Progenitor cell of endocrine pancreas (in vitro differentiated cells): ENCODE data around the gene RXRA. TPM values are rescaled to one million over a fixed set of nuclear protein-coding genes. Genes with fewer than 3 reads are reported as not detected.

Source experiments
- DNase-seq: peaks from one replicate; pipeline ENCODE4 v3.0.0; 2021; ENCODE audit warnings: low spot score; ENCODE audit not compliant: unreplicated experiment
- H3K27ac Mint-ChIP-seq: 2 replicates; pipeline ENCODE4 v1.8.0; 2021; ENCODE audit warnings: mild to moderate bottlenecking, moderate library complexity, mixed read lengths
- H3K27me3 Mint-ChIP-seq: 2 replicates; pipeline ENCODE4 v1.8.0; 2021; ENCODE audit warnings: mixed read lengths
- H3K36me3 Mint-ChIP-seq: 2 replicates; pipeline ENCODE4 v1.8.0; 2022; ENCODE audit warnings: mixed read lengths; ENCODE audit not compliant: insufficient read depth
- H3K4me1 Mint-ChIP-seq: 2 replicates; pipeline ENCODE4 v1.8.0; 2021; ENCODE audit warnings: low read depth, mixed read lengths
- H3K4me3 Mint-ChIP-seq: 2 replicates; pipeline ENCODE4 v1.8.0; 2021; ENCODE audit warnings: low read depth, mild to moderate bottlenecking, moderate library complexity, mixed read lengths
- H3K9me3 Mint-ChIP-seq: 2 replicates; pipeline ENCODE4 v1.8.0; 2021; ENCODE audit warnings: low read depth, mixed read lengths
- CTCF ChIP-seq: fragments of 200-600 bp; sonication (generic); IDR thresholded peaks from one replicate; pipeline ENCODE4 v1.5.0; 2021; ENCODE audit warnings: antibody characterized with exemption, mild to moderate bottlenecking; ENCODE audit not compliant: unreplicated experiment
- long read RNA-seq: library from polyadenylated mRNA; unstranded; transcript quantifications from one replicate; pipeline ENCODE4 v2.0.0, GENCODE V29; 2020
- total RNA-seq: library from RNA; stranded (reverse); gene quantifications from 2 replicates; pipeline ENCODE4 v1.2.1, GENCODE V29; 2021

Gene RXRA
- total RNA-seq: 58.4 and 64.8 TPM in 2 replicates
- long read RNA-seq, partial matches to known transcripts: 0 of 3 reads
- long read RNA-seq, other reads (novel, unspliced or antisense): 3 of 3 reads

DNA sequence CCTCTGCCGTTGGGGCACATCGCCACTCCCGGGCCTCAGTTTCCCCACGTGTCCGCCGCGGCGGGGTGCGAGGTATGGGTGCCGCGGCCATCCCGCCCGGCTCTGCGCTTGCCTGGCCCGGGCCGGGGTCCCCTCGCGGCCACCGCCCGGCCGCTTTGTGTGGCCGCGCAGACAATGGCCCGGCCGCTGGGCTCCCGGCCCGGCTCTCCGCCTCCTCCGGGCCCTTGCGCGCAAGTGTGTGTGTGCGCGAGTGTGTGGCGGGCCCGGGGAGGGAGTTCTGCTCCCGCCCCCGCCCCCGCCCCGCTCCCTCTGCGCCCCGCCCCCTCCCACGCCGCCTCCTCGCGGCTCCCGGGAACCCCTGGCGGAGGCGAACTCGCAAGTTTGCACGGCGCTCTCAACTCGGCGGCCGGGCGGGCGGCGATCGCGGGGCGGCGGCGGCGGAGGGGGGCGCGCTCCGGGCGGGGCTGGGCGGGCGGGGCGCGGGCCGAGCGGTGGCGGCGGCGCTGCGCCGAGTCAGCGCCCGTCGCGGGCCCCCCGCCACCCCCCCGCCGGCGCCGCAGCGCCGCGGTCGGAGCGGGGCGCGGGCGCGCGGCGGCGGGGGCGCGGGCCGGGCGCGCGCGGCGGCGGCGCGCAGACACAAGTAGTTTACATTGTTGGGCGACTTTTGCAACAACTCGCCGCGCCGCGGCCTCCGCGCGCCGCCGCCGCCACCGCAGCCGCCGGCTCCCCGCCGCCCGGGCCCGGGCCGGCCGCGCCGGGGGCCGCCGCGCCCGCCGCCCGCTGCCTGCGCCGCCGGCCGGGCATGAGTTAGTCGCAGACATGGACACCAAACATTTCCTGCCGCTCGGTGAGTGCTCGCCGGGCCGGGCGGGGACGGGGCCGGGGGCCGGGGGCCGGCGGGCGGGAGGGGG is at the start of gene RXRA:
Gene RXRA, plus strand, starts transcription at position 643 of the 911 bp plus-strand sequence. Its CDS starts 177 bp downstream, at position 820.
- no peaks in the 10 kb centered on the region for H3K9me3 Mint-ChIP-seq
- no peaks in the 10 kb centered on the region for H3K36me3 Mint-ChIP-seq
- H3K4me3 Mint-ChIP-seq: peak within 1 kb of the TSS; percentile 77
- peak within 1 kb of the TSS; percentile 93 for H3K27ac Mint-ChIP-seq
- H3K4me1 Mint-ChIP-seq: peaks cover 41% of the 10 kb centered on the region
- peak; percentile 82 for DNase-seq
- H3K27me3 Mint-ChIP-seq: peaks cover 11% of the 10 kb centered on the region
- peak; percentile 33 for TF ChIP-seq CTCF

- no peaks in the 10 kb centered on the region for H3K9me3 Mint-ChIP-seq
- no peak for DNase-seq
- H3K36me3 Mint-ChIP-seq: no peaks in the 10 kb centered on the region
- no peak for TF ChIP-seq CTCF
- H3K27ac Mint-ChIP-seq: no peak overlapping the region
- peaks cover 22% of the 10 kb centered on the region for H3K27me3 Mint-ChIP-seq
- no peak overlapping the region for H3K4me3 Mint-ChIP-seq
- H3K4me1 Mint-ChIP-seq: peaks cover 4% of the 10 kb centered on the region
Measured at GRCh38 chr9:134278286-134278685, 48.0 kb upstream of the RXRA start.

- peaks cover 18% of the 10 kb centered on the region for H3K27me3 Mint-ChIP-seq
- no peak for TF ChIP-seq CTCF
- peaks cover 4% of the 10 kb centered on the region for H3K4me1 Mint-ChIP-seq
- H3K36me3 Mint-ChIP-seq: no peaks in the 10 kb centered on the region
- H3K27ac Mint-ChIP-seq: no peak overlapping the region
- DNase-seq: no peak
- H3K4me3 Mint-ChIP-seq: no peak overlapping the region
- H3K9me3 Mint-ChIP-seq: no peaks in the 10 kb centered on the region
Measured at GRCh38 chr9:134278974-134279640, 47.1 kb upstream of the RXRA start.

- Mint-ChIP-seq H3K9me3 (no peaks in the 10 kb centered on the region), H3K4me3 (no peak overlapping the region), H3K27ac (no peak overlapping the region), H3K27me3 (peaks cover 13% of the 10 kb centered on the region), H3K36me3 (no peaks in the 10 kb centered on the region), H3K4me1 (peaks cover 5% of the 10 kb centered on the region)
- no peak for TF ChIP-seq CTCF
- DNase-seq: no peak
Measured at GRCh38 chr9:134282138-134282650, 44.1 kb upstream of the RXRA start.

- Mint-ChIP-seq H3K9me3 (no peaks in the 10 kb centered on the region), H3K27ac (no peak overlapping the region), H3K4me3 (no peak overlapping the region), H3K27me3 (peaks cover 13% of the 10 kb centered on the region), H3K4me1 (peaks cover 10% of the 10 kb centered on the region), H3K36me3 (no peaks in the 10 kb centered on the region)
- no peak for TF ChIP-seq CTCF
- no peak for DNase-seq
Measured at GRCh38 chr9:134283111-134283515, 43.1 kb upstream of the RXRA start.
